B cell (primary cell): ENCODE results near the gene PLXNB2. TPM values are rescaled to one million over a fixed set of nuclear protein-coding genes. Genes with fewer than 3 reads are reported as not detected.

ENCODE experiments used
- ATAC-seq: fragments of 200-7000 bp; cut with Tn5 transposase; one replicate; pipeline ENCODE4 v1.10.0; 2021; ENCODE audit warnings: low read depth, mild to moderate bottlenecking, moderate number of reproducible peaks, moderate library complexity
- CTCF ChIA-PET: fragments of 350-600 bp; sonication (Branson Sonifier 250); formaldehyde crosslinking; loops from one replicate; lab custom pipeline; 2021; ENCODE audit warnings: antibody characterized with exemption, inconsistent platforms; lab: Charles Lee
- POLR2A ChIA-PET: fragments of 350-600 bp; sonication (Branson Sonifier 250); formaldehyde crosslinking; loops from one replicate; lab custom pipeline; 2021; ENCODE audit warnings: antibody characterized with exemption; lab: Charles Lee
- DNase-seq: peaks from one replicate; pipeline ENCODE4 v3.0.0; 2013
- H2AFZ ChIP-seq: 2 replicates; pipeline ENCODE4 v1.6.1; 2012; ENCODE audit warnings: mild to moderate bottlenecking, low read depth, low read length; ENCODE audit not compliant: insufficient read depth, poor library complexity, severe bottlenecking
- H3K27ac ChIP-seq, 2 donors: 1 replicate in 1 of 2; 2 replicates in 1 of 2; pipeline ENCODE4 v1.5.1; 2012 to 2013; ENCODE audit warnings: low read length in 2 of 2, mild to moderate bottlenecking in 2 of 2, moderate library complexity in 1 of 2
- H3K27me3 ChIP-seq, 4 experiments: fragments of 200-600 bp in 1 of 4; sonication (generic) in 1 of 4; replicated peaks in 1 of 4; 1 replicate in 2 of 4; 2 replicates in 2 of 4; pipeline versions ENCODE4 v1.6.1 to v1.7.0; 2013 to 2016; ENCODE audit warnings: low read length in 3 of 4, mild to moderate bottlenecking in 2 of 4, mixed read lengths in 1 of 4, moderate library complexity in 1 of 4; ENCODE audit not compliant: insufficient read depth in 4 of 4, control insufficient read depth in 3 of 4; ENCODE audit errors: control extremely low read depth in 1 of 4
- H3K36me3 ChIP-seq, 2 experiments: replicated peaks in 1 of 2; 1 replicate in 1 of 2; 2 replicates in 1 of 2; pipeline versions ENCODE4 v1.6.1 to v1.7.1; 2013; ENCODE audit warnings: low read length in 1 of 2; ENCODE audit not compliant: insufficient read depth in 2 of 2, control insufficient read depth in 1 of 2; ENCODE audit errors: control extremely low read depth in 1 of 2, extremely low read depth in 1 of 2
- H3K4me1 ChIP-seq, 2 donors: fragments of 200-600 bp in 1 of 2; sonication (generic) in 1 of 2; 1 replicate in 1 of 2; 2 replicates in 1 of 2; pipeline versions ENCODE4 v1.5.1 to v1.6.1; 2013 to 2017; ENCODE audit warnings: low read length in 2 of 2; ENCODE audit not compliant: control insufficient read depth in 2 of 2, insufficient read depth in 2 of 2
- H3K4me2 ChIP-seq: replicated peaks from 2 replicates; pipeline ENCODE3; 2012; ENCODE audit warnings: mild to moderate bottlenecking, low read depth, low read length; ENCODE audit not compliant: poor library complexity, severe bottlenecking
- H3K4me3 ChIP-seq, 5 experiments: fragments of 200-600 bp in 1 of 5; sonication (generic) in 1 of 5; 1 replicate in 3 of 5; 2 replicates in 2 of 5; pipeline versions ENCODE4 v1.5.1 to v1.7.0; 2011 to 2016; ENCODE audit warnings: low read length in 4 of 5, mild to moderate bottlenecking in 4 of 5, low read depth in 2 of 5, control low read depth in 1 of 5, moderate library complexity in 1 of 5; ENCODE audit not compliant: insufficient read depth in 1 of 5; ENCODE audit errors: control extremely low read depth in 1 of 5, extremely low read depth in 1 of 5
- H3K79me2 ChIP-seq: fragments of 200-600 bp; sonication (generic); one replicate; pipeline ENCODE4 v1.6.0; 2016; ENCODE audit warnings: low read length; ENCODE audit not compliant: control insufficient read depth, insufficient read depth
- H3K9ac ChIP-seq: fragments of 200-600 bp; sonication (generic); 2 replicates; pipeline ENCODE4 v1.6.1; 2017; ENCODE audit warnings: mild to moderate bottlenecking, low read length, moderate library complexity
- H3K9me3 ChIP-seq, 3 donors: one replicate each; pipeline versions ENCODE4 v1.6.1 to v1.7.1; 2013; ENCODE audit warnings: low read length in 2 of 3; ENCODE audit not compliant: control insufficient read depth in 2 of 3, insufficient read depth in 1 of 3; ENCODE audit errors: control extremely low read depth in 1 of 3
- H4K20me1 ChIP-seq: 2 replicates; pipeline ENCODE4 v1.6.0; 2012; ENCODE audit warnings: mild to moderate bottlenecking, low read length; ENCODE audit not compliant: insufficient read depth, control insufficient read depth, poor library complexity, severe bottlenecking
- H3K27ac Mint-ChIP-seq: one replicate; pipeline ENCODE4 v1.8.0; 2021; ENCODE audit warnings: mixed read lengths
- H3K27me3 Mint-ChIP-seq: one replicate; pipeline ENCODE4 v1.8.0; 2021; ENCODE audit warnings: mixed read lengths
- H3K4me1 Mint-ChIP-seq: one replicate; pipeline ENCODE4 v1.8.0; 2021; ENCODE audit warnings: mixed read lengths
- H3K4me3 Mint-ChIP-seq: one replicate; pipeline ENCODE4 v1.8.0; 2021; ENCODE audit warnings: mixed read lengths
- H3K9me3 Mint-ChIP-seq: one replicate; pipeline ENCODE4 v1.8.0; 2022; ENCODE audit warnings: mixed read lengths; ENCODE audit not compliant: insufficient read depth
- CTCF ChIP-seq: fragments of 200-600 bp; IDR thresholded peaks from one replicate; pipeline ENCODE4 v1.8.0; 2022; ENCODE audit warnings: antibody characterized with exemption, mild to moderate bottlenecking
- EZH2 ChIP-seq: IDR thresholded peaks from 2 replicates; pipeline ENCODE4 v1.6.1; 2012; ENCODE audit warnings: borderline replicate concordance, low read depth, mild to moderate bottlenecking, moderate library complexity, low read length; ENCODE audit not compliant: insufficient read depth, poor library complexity, severe bottlenecking
- WGBS: methylation state at CpG from one replicate; pipeline ENCODE4 v1.1.5; 2013; ENCODE audit warnings: missing lambda C conversion rate; ENCODE audit not compliant: insufficient coverage; 5-methylcytosine and 5-hydroxymethylcytosine counted together
- intact Hi-C: fragments of 100-400 bp; cut with micrococcal nuclease; formaldehyde crosslinking; loops from one replicate; pipeline ENCODE4 v1.10.0; 2022
- polyA plus RNA-seq: library from polyadenylated mRNA; depleted of rRNA; stranded (reverse); fragments of >200 nt; gene quantifications from 2 replicates; pipeline ENCODE4 v1.2.3, GENCODE V29; 2012
- total RNA-seq, 2 donors: library from RNA; stranded (reverse); fragments of 120-200 nt in 1 of 2; gene quantifications; 1 replicate in 1 of 2; 2 replicates in 1 of 2; pipeline versions ENCODE4 v1.2.3 to v1.2.4, GENCODE V29; 2013 to 2022

The PLXNB2 gene
- total and polyA plus RNA-seq, 2 donors (not counting 1 experiment from before 2014, with no cell fraction given) = 5.2 to 31.4 TPM

DNA sequence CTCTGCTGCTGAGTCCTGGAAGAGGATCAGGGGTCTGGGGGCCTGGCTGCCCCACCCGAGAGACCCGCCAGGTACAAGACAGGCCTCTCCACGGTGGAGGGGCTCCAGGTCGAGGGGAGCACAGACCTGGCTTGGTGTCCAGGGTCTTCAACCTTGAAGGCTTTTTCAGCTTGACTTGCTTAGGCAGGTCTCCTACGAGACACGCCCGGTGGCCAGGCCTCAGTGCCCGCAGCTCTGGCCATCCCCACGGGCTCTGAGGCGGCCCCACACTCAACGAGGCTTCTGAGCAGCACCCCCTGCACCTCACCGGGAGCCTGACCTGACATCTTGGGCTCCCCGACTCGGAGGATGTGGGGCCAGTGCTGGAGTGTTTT lies 6.6 kb upstream of the PLXNB2 start:
- no peaks in the 10 kb centered on the region for H3K79me2 ChIP-seq
- intact Hi-C loops = loop anchor here (1.0 to 2.0 kb wide), 3 partner anchors 8 to 13 kb away; partner anchors contain the start of gene DENND6B
- H3K36me3 ChIP-seq = no peaks in the 10 kb centered on the region
- WGBS = 30% methylated on average over 14 of the region's 14 CpGs
- POLR2A ChIA-PET = interaction anchor here (0.5 to 7.0 kb wide), 7 partner anchors 11 to 123 kb away, joined by 3 to 61 read pairs (median 6); partner anchors contain the start of gene DENND6B
- H3K9ac ChIP-seq = peak overlapping the region; percentile 68
- peak overlapping the region in 4 of 5 experiments; percentile 34 to 61 (median 45) for H3K4me3 ChIP-seq
- H3K27ac ChIP-seq = peak overlapping the region; percentile 63 to 71
- H3K4me1 ChIP-seq = peaks cover 25 to 54% of the 10 kb centered on the region in 2 donors
- Mint-ChIP-seq H3K9me3 (no peaks in the 10 kb centered on the region), H3K4me3 (peak overlapping the region; percentile 88), H3K27ac (peak overlapping the region; percentile 97), H3K4me1 (peaks cover 41% of the 10 kb centered on the region), H3K27me3 (no peaks in the 10 kb centered on the region)
- H4K20me1 ChIP-seq = no peaks in the 10 kb centered on the region
- H3K4me2 ChIP-seq = peak overlapping the region; percentile 93
- no peaks in the 10 kb centered on the region for H3K27me3 ChIP-seq
- H2AFZ ChIP-seq = peak overlapping the region; percentile 78
- CTCF ChIA-PET = interaction anchor here (1.1 to 5.1 kb wide), 7 partner anchors 8 to 212 kb away, joined by 3 to 37 read pairs (median 7); partner anchors contain the start of genes DENND6B and SCO2
- H3K9me3 ChIP-seq = peaks cover 0 to 2% (median 0%) of the 10 kb centered on the region in 3 donors
- TF ChIP-seq CTCF (no peak), EZH2 (no peak)
- no peak for DNase-seq
- ATAC-seq = no peak

DNA sequence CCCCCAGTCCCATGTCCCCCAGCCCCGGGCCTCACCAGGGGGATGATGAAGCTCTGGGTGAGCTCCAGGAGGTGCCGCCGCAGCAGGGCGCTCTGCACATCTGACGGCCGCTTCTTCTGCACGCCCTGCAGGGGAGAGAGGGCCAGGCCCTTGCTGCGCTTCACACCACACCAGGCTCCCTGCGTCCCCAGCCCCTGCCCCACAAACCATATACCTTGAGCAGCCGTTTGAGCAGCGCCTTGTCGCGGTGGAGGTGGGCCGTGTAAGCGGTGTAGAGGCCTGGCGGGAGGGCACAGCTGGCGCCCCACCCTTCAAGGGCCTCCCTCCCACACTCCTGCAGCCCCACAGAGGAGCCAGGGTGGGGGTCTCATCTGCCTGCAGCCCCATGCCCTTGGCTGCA lies 6.2 kb upstream of the PLXNB2 start:
- Histone ChIP-seq H3K9ac (peak overlapping the region; percentile 68), H3K9me3 (peaks cover 0 to 2% (median 0%) of the 10 kb centered on the region in 3 donors), H3K27ac (peak overlapping the region; percentile 63 to 71), H3K36me3 (no peaks in the 10 kb centered on the region), H3K27me3 (no peaks in the 10 kb centered on the region), H3K4me2 (peak overlapping the region; percentile 93), H3K79me2 (no peaks in the 10 kb centered on the region), H3K4me3 (peak overlapping the region in 4 of 5 experiments; percentile 34 to 61 (median 45)), H3K4me1 (peaks cover 30 to 57% of the 10 kb centered on the region in 2 donors), H4K20me1 (no peaks in the 10 kb centered on the region), H2AFZ (peak overlapping the region; percentile 78)
- ATAC-seq (no peak), DNase-seq (no peak)
- 82% methylated on average over 14 of the region's 17 CpGs for WGBS
- ChIA-PET CTCF (interaction anchor here (5.1 kb wide), 1 partner anchor 13 kb away, joined by 37 read pairs; the partner anchor contains the start of gene DENND6B), POLR2A (interaction anchor here (0.9 to 7.0 kb wide), 3 partner anchors 11 to 20 kb away, joined by 3 to 61 read pairs (median 12); partner anchors contain the start of gene DENND6B)
- Mint-ChIP-seq H3K27ac (no peak overlapping the region), H3K27me3 (no peaks in the 10 kb centered on the region), H3K4me3 (no peak overlapping the region), H3K4me1 (peaks cover 39% of the 10 kb centered on the region), H3K9me3 (no peaks in the 10 kb centered on the region)
- intact Hi-C loops = no loop called here
- TF ChIP-seq CTCF = no peak
- no peak for TF ChIP-seq EZH2
